ENCODE results near the gene TTC21A.

TTC21A gene

DNA sequence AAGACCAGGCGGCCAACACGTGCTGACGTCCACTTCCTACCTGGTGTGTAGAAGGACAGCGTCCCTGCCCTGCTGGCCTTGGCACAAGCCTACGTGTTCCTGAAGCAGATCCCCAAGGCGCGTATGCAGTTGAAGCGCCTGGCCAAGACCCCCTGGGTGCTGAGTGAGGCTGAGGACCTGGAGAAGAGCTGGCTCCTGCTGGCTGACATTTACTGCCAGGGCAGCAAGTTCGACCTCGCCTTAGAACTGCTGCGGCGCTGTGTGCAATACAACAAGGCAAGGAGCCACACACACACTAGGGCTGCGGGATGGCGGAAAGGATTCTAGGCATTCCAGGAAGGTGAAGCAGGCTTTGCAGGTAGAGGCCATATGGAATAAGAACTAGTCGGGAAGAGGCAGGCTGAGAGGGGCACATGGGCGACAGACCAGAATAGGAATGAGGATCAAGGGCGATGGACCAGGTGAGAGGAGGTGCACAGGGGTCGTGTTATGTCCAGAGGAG is 30.0 kb downstream of the TTC21A start:
- H2AFZ ChIP-seq (ENCODE audit: low read length, unreplicated experiment), result no peak overlapping the region
- H3K27me3 ChIP-seq (ENCODE audit: insufficient read depth, low read length), result no peaks in the 10 kb centered on the region
- H3K4me1 ChIP-seq (ENCODE audit: control insufficient read depth, insufficient read depth, low read length, unreplicated experiment), result peaks cover 18% of the 10 kb centered on the region
- H3K36me3 ChIP-seq (ENCODE audit: insufficient read depth, low read length), result 0 out of 2 replicates have a peak, but pooled peaks cover 3% of the 10 kb centered on the region
- no peak overlapping the region for H3K4me3 ChIP-seq (ENCODE audit: low read depth, low read length)
- H3K27ac ChIP-seq (ENCODE audit: low read depth, low read length), result no peak overlapping the region
- H3K79me2 ChIP-seq (ENCODE audit: control insufficient read depth, insufficient read depth, low read length, unreplicated experiment), result peaks cover 9% of the 10 kb centered on the region

DNA sequence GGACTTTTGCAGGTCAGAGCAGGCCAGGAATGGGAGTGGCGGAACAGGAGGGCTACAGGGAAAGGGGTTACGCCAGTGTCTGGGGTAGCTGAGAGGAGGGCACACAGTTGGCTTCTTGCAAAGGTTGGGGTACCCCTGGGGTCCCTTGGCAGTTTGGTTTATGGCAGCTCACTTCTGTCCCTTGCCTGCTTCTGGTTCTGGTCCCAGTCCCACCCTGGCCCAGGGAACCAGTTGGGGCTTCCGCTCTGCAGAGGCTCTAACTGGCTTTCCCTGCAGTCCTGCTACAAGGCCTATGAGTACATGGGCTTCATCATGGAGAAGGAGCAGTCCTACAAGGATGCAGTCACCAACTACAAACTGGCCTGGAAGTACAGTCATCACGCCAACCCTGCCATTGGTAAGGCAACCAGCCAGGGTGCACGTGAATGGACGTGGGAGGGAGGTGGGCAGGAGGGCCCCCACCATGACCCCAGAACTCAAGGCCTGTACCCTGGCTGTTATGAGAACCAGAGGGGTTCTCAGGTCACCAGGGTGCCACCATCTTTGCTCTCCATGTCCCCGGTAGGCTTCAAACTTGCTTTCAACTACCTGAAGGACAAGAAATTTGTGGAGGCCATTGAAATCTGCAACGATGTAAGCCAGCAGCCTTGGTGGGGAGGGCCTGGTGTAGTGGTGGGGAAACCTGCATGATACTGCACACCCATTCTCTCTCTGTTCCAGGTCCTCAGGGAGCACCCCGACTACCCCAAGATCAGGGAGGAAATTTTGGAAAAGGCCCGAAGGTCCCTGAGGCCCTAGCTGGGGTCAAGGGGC is 30.7 kb downstream of the TTC21A start:
- Histone ChIP-seq H2AFZ (ENCODE audit: low read length, unreplicated experiment) (no peak overlapping the region), H3K27ac (ENCODE audit: low read depth, low read length) (no peak overlapping the region), H3K79me2 (ENCODE audit: control insufficient read depth, insufficient read depth, low read length, unreplicated experiment) (peaks cover 16% of the 10 kb centered on the region), H3K4me1 (ENCODE audit: control insufficient read depth, insufficient read depth, low read length, unreplicated experiment) (peaks cover 20% of the 10 kb centered on the region), H3K27me3 (ENCODE audit: insufficient read depth, low read length) (no peaks in the 10 kb centered on the region), H3K36me3 (ENCODE audit: insufficient read depth, low read length) (0 out of 2 replicates have a peak, but pooled peaks cover 6% of the 10 kb centered on the region), H3K4me3 (ENCODE audit: low read depth, low read length) (no peak overlapping the region)

DNA sequence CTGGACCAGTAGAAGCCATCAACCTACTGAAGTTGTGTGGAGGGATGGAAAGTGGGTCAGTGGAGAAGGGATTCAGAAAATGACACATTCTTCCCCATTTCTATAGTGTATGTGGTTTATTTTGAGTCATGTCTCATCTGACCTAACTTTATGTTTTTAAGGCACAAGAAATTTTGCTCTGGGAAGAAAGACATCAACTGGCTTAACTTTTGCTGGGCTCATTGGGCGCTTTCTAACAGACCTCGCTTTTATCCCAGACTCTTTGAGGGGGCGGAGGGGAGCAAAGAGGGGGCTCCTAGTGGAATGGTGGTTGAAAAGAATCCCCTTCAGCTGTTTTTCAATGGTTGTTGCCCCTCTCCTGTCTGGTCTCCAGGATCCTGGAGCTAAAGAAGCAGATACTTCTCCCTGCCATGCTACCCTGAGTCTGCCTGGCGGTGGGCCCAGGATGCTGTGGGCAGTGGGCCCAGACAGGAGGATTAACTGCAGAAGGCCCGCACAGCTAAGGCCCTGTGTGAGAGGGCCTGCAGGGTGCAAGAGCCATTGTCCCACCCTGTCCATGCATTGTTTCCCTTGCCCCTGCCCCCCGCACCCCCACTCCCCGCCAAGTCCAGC is 31.4 kb downstream of the TTC21A start:
- no peak overlapping the region for H2AFZ ChIP-seq (ENCODE audit: low read length, unreplicated experiment)
- 0 out of 2 replicates have a peak, but pooled peaks cover 6% of the 10 kb centered on the region for H3K36me3 ChIP-seq (ENCODE audit: insufficient read depth, low read length)
- peaks cover 20% of the 10 kb centered on the region for H3K4me1 ChIP-seq (ENCODE audit: control insufficient read depth, insufficient read depth, low read length, unreplicated experiment)
- no peak overlapping the region for H3K27ac ChIP-seq (ENCODE audit: low read depth, low read length)
- H3K27me3 ChIP-seq (ENCODE audit: insufficient read depth, low read length), result no peaks in the 10 kb centered on the region
- no peak overlapping the region for H3K4me3 ChIP-seq (ENCODE audit: low read depth, low read length)
- H3K79me2 ChIP-seq (ENCODE audit: control insufficient read depth, insufficient read depth, low read length, unreplicated experiment), result peaks cover 23% of the 10 kb centered on the region

DNA sequence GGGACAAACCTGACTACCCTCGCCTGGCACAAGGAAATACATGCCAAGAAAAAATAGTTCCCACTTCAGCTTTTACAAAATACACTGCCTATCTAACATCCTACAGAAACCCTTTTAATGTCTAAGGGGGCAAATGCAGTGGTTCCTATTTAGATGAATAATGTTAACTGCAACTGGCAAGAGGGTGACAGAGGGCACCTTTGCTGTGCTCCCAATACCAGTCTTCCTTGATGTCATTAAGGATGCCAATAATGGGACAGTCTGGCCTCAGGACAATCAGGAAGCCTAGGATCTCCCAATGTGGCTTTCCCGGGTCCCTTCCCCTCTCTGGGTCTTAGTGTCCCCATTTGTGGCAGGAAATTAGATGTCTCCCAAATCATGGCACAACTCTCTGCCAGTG is 32.0 kb downstream of the TTC21A start:
- Histone ChIP-seq H3K27ac (ENCODE audit: low read depth, low read length) (no peak overlapping the region), H3K4me1 (ENCODE audit: control insufficient read depth, insufficient read depth, low read length, unreplicated experiment) (peaks cover 20% of the 10 kb centered on the region), H3K4me3 (ENCODE audit: low read depth, low read length) (no peak overlapping the region)

DNA sequence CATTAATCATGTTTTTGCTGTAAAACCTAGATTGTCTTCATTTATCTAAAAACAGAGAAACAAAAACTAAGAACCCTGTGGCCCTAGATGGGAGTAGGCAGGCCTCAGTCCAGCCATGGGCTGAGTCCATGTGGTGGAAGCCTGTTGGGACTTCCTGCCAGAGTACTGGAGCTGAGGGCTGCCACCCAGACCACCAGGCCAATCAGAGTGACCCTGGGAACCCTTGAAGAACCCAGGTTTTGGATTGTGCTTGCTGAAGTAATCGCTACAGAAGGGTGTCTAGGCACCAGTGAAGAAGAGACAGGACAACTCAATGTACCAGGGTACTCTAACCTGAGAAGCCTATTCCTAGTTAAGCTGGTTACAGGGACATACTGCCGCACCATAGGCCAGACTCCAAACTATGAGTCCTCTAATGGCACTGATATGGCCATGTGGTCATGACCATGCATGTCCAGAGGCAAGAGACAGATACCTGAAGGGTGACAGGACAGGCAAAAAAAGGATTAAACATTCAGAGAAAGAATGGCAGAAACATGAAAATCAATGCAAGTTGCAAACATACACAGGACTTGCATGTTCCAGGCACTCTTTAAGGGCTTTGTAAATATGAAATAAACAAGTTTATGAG is 33.0 kb downstream of the TTC21A start:
- Histone ChIP-seq H3K4me1 (ENCODE audit: control insufficient read depth, insufficient read depth, low read length, unreplicated experiment) (peaks cover 20% of the 10 kb centered on the region), H3K27me3 (ENCODE audit: insufficient read depth, low read length) (no peaks in the 10 kb centered on the region), H3K27ac (ENCODE audit: low read depth, low read length) (no peak overlapping the region), H2AFZ (ENCODE audit: low read length, unreplicated experiment) (no peak overlapping the region), H3K4me3 (ENCODE audit: low read depth, low read length) (no peak overlapping the region), H3K36me3 (ENCODE audit: insufficient read depth, low read length) (peaks cover 14% of the 10 kb centered on the region; the same call in 1 of the 2 replicates), H3K79me2 (ENCODE audit: control insufficient read depth, insufficient read depth, low read length, unreplicated experiment) (peaks cover 33% of the 10 kb centered on the region)

More for the DNA sequence above, 32.0 kb downstream of the TTC21A start:
- Histone ChIP-seq H3K36me3 (ENCODE audit: insufficient read depth, low read length) (0 out of 2 replicates have a peak, but pooled peaks cover 6% of the 10 kb centered on the region), H2AFZ (ENCODE audit: low read length, unreplicated experiment) (no peak overlapping the region), H3K79me2 (ENCODE audit: control insufficient read depth, insufficient read depth, low read length, unreplicated experiment) (peaks cover 25% of the 10 kb centered on the region), H3K27me3 (ENCODE audit: insufficient read depth, low read length) (no peaks in the 10 kb centered on the region)

DNA sequence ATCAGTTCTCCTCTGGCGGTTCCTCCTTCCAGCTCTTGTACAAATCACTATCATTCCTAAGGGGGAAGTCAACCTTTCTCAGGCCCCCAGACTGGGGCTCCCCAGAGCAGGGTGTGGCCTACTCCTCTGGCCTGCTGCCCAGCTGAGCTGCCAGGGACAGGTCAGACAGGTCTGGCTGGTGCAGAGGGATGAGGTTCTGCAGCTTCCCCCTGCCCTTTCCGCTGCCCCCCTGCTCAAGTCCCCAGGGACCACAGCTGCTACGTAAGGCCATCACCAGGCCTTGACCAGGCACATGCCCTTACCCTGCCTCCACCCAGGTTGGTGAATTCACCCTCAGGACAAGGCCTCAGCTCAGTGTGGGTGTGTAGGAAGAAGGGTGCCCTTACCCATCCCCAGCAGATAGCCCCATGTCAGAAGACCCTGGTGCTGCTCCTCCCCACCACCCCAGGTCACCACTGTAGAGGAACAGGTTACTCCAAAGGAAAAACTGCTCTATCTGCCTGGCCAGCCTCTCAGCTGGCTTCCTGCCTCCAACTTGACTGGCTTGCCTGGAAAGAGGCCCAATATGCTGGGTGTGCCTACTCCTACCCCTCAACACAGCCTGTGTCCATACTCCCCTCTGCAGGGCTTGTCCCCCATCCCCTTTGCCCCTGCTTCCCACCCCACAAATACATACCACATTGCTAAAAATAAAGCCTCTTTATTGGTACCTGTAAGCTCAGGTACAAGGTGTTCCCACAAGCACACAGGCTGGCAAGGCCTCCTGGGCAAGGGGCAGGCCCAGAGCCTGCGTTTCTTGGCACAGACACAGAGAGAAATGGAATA is 33.9 kb downstream of the TTC21A start:
- H3K27me3 ChIP-seq (ENCODE audit: insufficient read depth, low read length), result no peaks in the 10 kb centered on the region
- H3K36me3 ChIP-seq (ENCODE audit: insufficient read depth, low read length), result peaks cover 19% of the 10 kb centered on the region; the same call in 1 of the 2 replicates
- no peak overlapping the region; the same call in 1 of the 2 replicates for H3K27ac ChIP-seq (ENCODE audit: low read depth, low read length)
- H3K4me1 ChIP-seq (ENCODE audit: control insufficient read depth, insufficient read depth, low read length, unreplicated experiment), result peaks cover 28% of the 10 kb centered on the region
- no peak overlapping the region for H2AFZ ChIP-seq (ENCODE audit: low read length, unreplicated experiment)
- H3K4me3 ChIP-seq (ENCODE audit: low read depth, low read length), result no peak overlapping the region
- peaks cover 43% of the 10 kb centered on the region for H3K79me2 ChIP-seq (ENCODE audit: control insufficient read depth, insufficient read depth, low read length, unreplicated experiment)

DNA sequence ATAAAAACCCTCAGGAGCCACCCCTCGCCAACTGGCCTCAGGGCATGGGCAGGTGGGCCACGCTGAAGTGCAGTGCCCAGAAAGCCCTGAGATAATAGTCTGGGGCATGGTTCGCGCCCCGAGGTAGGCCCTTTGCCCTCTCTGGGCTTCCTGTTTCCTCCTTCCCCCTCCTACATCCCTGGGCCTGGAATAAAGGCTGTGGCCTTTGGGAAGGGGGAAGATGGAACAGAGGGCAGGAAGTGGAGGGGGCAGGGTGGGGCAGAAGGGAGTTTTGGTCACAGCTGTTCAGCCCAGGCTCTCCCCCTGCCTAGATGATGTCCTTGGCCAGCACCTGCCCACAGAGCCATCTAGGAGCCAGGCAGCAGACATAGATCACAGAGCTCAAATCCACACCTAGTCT is 34.6 kb downstream of the TTC21A start:
- no peak overlapping the region for H2AFZ ChIP-seq (ENCODE audit: low read length, unreplicated experiment)
- H3K27ac ChIP-seq (ENCODE audit: low read depth, low read length), result no peak overlapping the region
- H3K79me2 ChIP-seq (ENCODE audit: control insufficient read depth, insufficient read depth, low read length, unreplicated experiment), result peaks cover 47% of the 10 kb centered on the region
- H3K4me1 ChIP-seq (ENCODE audit: control insufficient read depth, insufficient read depth, low read length, unreplicated experiment), result peaks cover 35% of the 10 kb centered on the region
- no peaks in the 10 kb centered on the region for H3K27me3 ChIP-seq (ENCODE audit: insufficient read depth, low read length)
- no peak overlapping the region for H3K4me3 ChIP-seq (ENCODE audit: low read depth, low read length)
- H3K36me3 ChIP-seq (ENCODE audit: insufficient read depth, low read length), result peaks cover 19% of the 10 kb centered on the region; the same call in 1 of the 2 replicates

DNA sequence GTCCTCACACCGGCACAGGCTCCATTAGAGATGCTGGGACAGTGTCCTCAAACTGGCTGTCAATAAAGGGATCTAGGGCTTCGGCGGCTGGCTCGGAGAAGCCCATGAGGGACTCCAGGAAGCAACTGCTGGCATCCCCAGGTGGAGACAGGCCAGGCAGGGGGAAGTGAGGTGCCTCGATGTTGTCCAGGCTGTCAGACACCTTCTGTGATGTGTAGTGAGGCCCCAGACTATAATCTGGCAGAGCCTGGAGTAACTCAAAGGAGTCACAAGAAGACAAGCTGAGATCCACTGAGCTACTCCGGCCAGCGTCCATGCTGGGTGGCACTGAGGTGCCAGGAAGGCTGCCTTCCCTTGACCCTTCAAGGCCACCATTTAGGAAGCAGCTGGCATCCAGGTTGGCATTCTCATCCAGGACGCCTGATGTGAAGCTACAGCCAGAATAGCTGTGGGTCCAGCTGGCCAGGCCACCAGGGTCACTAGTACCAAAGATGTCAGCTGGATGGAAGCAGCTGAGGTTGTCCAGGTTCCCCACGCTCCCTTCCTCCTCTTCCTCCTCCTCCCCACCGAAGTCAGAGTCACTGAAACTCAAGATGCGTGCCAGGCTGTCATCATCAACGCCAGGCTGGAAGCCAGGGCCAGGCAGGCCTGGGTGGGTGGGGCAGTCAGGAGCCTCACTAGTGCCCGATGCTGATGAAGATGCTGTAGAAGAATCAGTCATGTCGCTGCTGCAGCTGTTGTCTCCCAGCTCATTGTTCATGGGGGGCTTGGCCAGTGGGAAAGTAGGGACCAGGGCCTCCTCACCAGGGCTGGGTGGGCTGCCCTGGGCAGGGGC is 35.8 kb downstream of the TTC21A start:
- Histone ChIP-seq H3K36me3 (ENCODE audit: insufficient read depth, low read length) (peaks cover 19% of the 10 kb centered on the region; the same call in 1 of the 2 replicates), H3K27ac (ENCODE audit: low read depth, low read length) (no peak overlapping the region), H3K4me3 (ENCODE audit: low read depth, low read length) (no peak overlapping the region), H3K27me3 (ENCODE audit: insufficient read depth, low read length) (no peaks in the 10 kb centered on the region), H2AFZ (ENCODE audit: low read length, unreplicated experiment) (no peak overlapping the region), H3K4me1 (ENCODE audit: control insufficient read depth, insufficient read depth, low read length, unreplicated experiment) (peaks cover 47% of the 10 kb centered on the region), H3K79me2 (ENCODE audit: control insufficient read depth, insufficient read depth, low read length, unreplicated experiment) (peaks cover 55% of the 10 kb centered on the region)

DNA sequence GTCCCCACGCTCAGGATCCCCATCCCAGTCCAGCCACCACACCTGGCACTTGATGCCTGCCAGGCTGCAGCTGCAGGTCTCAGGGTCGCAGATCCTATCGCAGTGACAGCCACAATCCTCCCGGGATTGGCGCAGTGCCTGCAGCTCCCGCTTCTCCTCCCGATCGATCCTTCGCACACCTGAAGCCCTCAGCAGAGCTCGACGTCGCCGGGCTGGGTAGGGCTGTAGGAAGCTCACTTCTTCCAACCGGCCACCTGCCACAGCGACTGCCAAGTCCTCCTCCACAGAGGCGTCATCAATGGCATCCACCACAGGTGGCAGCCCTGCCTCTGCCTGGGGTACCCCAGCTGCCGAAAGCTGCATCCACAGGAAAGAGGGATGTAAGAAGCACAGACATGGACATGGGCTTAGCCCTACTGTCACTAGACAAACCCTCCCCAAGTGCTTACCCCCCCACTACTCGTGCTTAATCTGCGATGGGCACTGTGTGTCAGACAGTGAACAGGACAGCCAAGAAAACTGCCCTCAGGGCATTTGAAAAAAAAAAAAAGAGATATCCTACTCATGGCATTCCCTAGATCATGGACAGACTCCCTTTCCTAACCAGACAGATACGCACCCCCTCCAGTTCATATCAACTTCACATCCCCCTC is 36.7 kb downstream of the TTC21A start:
- Histone ChIP-seq H3K4me1 (ENCODE audit: control insufficient read depth, insufficient read depth, low read length, unreplicated experiment) (peaks cover 57% of the 10 kb centered on the region), H3K27ac (ENCODE audit: low read depth, low read length) (no peak overlapping the region), H3K4me3 (ENCODE audit: low read depth, low read length) (no peak overlapping the region), H3K36me3 (ENCODE audit: insufficient read depth, low read length) (peaks cover 19% of the 10 kb centered on the region; the same call in 1 of the 2 replicates), H3K27me3 (ENCODE audit: insufficient read depth, low read length) (no peaks in the 10 kb centered on the region), H2AFZ (ENCODE audit: low read length, unreplicated experiment) (no peak overlapping the region), H3K79me2 (ENCODE audit: control insufficient read depth, insufficient read depth, low read length, unreplicated experiment) (peaks cover 64% of the 10 kb centered on the region)
